Prostate gland (tissue), 2 donors: Measurements from ENCODE around the gene CANT1. TPM values are rescaled to one million over a fixed set of nuclear protein-coding genes. Genes with fewer than 3 reads are reported as not detected.

Experiments used
- DNase-seq: peaks from one replicate; pipeline ENCODE4 v3.0.0-alpha.2; 2019; ENCODE audit warnings: low spot score
- H3K27ac ChIP-seq, 2 donors: fragments of 200-600 bp; sonication (generic); 2 replicates each; pipeline ENCODE4 v1.5.1; 2017 to 2019
- H3K27me3 ChIP-seq: fragments of 200-600 bp; sonication (generic); replicated peaks from 2 replicates; pipeline ENCODE4 v1.5.1; 2019; ENCODE audit not compliant: insufficient read depth
- H3K36me3 ChIP-seq, 2 donors: fragments of 200-600 bp; sonication (generic); 1 replicate in 1 of 2; 2 replicates in 1 of 2; pipeline versions ENCODE4 v1.5.1 to v1.8.1; 2017 to 2019
- H3K4me1 ChIP-seq: fragments of 200-600 bp; sonication (generic); replicated peaks from 2 replicates; pipeline ENCODE4 v1.5.1; 2019
- H3K4me3 ChIP-seq, 2 donors: fragments of 200-600 bp; sonication (generic); 2 replicates each; pipeline ENCODE4 v1.5.1; 2017 to 2019
- H3K9me3 ChIP-seq: fragments of 200-600 bp; sonication (generic); 2 replicates; pipeline ENCODE4 v1.5.1; 2017
- POLR2A ChIP-seq: fragments of 450-650 bp; IDR thresholded peaks from one replicate; pipeline ENCODE4 v1.6.1; 2016; ENCODE audit warnings: antibody characterized with exemption, mild to moderate bottlenecking
- POLR2AphosphoS5 ChIP-seq: sonication (generic); formaldehyde crosslinking; IDR thresholded peaks from one replicate; pipeline ENCODE4 v1.6.1; 2017; ENCODE audit warnings: antibody characterized with exemption
- WGBS: methylation state at CpG from one replicate; pipeline ENCODE4 v1.1.5; 2018; 5-methylcytosine and 5-hydroxymethylcytosine counted together
- intact Hi-C: fragments of 100-400 bp; cut with DNase I; formaldehyde crosslinking; loops from one replicate; pipeline ENCODE4 v1.14.2; 2022
- total RNA-seq, 2 donors: library from RNA; depleted of rRNA; stranded (reverse); fragments of >200 nt; gene quantifications; one replicate each; pipeline ENCODE4 v1.1.0, GENCODE V29; 2016
- TF ChIP-seq, protein P1 (sequence below), 4 experiments: fragments of 200-600 bp in 2 of 4; fragments of 450-650 bp in 2 of 4; sonication (generic) in 2 of 4; IDR thresholded peaks; 1 replicate in 3 of 4; 2 replicates in 1 of 4; pipeline ENCODE4 v1.5.1; 2016 to 2019; ENCODE audit warnings: antibody characterized with exemption in 4 of 4, mild to moderate bottlenecking in 2 of 4, moderate library complexity in 2 of 4

CANT1 gene
- total RNA-seq, 2 donors from 2014 or later, result 89.7 to 201 TPM

GRCh38 chr17:78999056-78999768, 10.4 kb downstream of the CANT1 start:
- H3K27ac ChIP-seq, result peak overlapping the region; percentile 52 to 74
- no peak for DNase-seq
- peaks cover 33% of the 10 kb centered on the region for H3K4me1 ChIP-seq
- 79% methylated on average over 17 of the region's 17 CpGs for WGBS
- peaks cover 0 to 6% of the 10 kb centered on the region in 2 donors for H3K36me3 ChIP-seq
- no peaks in the 10 kb centered on the region for H3K9me3 ChIP-seq
- intact Hi-C loops, result no loop called here
- TF ChIP-seq, protein P1, sequence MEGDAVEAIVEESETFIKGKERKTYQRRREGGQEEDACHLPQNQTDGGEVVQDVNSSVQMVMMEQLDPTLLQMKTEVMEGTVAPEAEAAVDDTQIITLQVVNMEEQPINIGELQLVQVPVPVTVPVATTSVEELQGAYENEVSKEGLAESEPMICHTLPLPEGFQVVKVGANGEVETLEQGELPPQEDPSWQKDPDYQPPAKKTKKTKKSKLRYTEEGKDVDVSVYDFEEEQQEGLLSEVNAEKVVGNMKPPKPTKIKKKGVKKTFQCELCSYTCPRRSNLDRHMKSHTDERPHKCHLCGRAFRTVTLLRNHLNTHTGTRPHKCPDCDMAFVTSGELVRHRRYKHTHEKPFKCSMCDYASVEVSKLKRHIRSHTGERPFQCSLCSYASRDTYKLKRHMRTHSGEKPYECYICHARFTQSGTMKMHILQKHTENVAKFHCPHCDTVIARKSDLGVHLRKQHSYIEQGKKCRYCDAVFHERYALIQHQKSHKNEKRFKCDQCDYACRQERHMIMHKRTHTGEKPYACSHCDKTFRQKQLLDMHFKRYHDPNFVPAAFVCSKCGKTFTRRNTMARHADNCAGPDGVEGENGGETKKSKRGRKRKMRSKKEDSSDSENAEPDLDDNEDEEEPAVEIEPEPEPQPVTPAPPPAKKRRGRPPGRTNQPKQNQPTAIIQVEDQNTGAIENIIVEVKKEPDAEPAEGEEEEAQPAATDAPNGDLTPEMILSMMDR (IDR thresholded peaks at IDR 0.05), result no peak
- TF ChIP-seq POLR2AphosphoS5 (no peak), POLR2A (no peak)
- no peaks in the 10 kb centered on the region for H3K27me3 ChIP-seq
- no peak overlapping the region for H3K4me3 ChIP-seq

DNA sequence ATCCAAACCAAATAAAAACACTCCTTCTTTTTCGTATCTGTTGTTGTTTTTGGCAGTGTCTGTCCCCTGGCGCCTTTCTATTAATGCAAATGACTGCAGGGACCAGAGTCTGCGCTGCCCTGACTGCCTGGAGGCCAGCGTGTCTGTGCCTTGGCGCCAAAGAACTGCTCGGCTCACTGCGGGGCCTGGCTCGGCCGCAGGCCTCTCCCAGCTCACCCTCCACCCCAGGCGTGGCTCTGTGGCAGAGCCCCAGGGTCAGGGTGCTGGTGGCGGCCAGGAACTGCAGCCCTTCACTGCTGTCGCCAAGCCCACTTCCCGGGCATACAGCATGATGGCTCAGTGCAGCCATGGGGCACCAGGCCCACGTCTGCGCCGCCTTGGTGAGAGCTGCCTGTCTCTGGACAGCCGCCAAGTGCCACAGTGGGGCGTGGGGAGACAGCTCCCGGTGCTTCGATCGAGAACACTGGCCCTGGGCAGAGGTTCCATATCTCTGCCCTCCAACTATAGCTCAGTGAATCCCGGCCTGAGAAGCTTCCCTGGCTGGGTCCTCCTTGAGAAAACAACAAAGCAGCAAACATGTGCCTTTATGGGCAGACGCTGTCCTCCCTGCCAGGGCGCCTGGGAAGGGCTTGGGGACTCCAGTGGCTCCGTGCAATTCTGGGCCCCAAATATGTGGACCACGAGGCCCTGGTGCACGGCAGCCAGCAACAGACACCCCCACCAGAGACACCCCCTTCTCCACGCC, 11.1 kb downstream of the CANT1 start:
- Histone ChIP-seq H3K9me3 (no peaks in the 10 kb centered on the region), H3K4me1 (peaks cover 33% of the 10 kb centered on the region), H3K36me3 (peaks cover 0 to 6% of the 10 kb centered on the region in 2 donors), H3K27ac (peak overlapping the region; percentile 52 to 74), H3K4me3 (no peak overlapping the region), H3K27me3 (no peaks in the 10 kb centered on the region)
- intact Hi-C loops, result no loop called here
- WGBS, result 38% methylated on average over 28 of the region's 28 CpGs
- TF ChIP-seq POLR2A, result no peak
- TF ChIP-seq, protein P1 (IDR thresholded peaks at IDR 0.05), result peak in 1 of 4 experiments; percentile 30
- peak; percentile 34 for TF ChIP-seq POLR2AphosphoS5
- peak; percentile 63 for DNase-seq

- intact Hi-C loops, result no loop called here
- H3K27ac ChIP-seq, result peak overlapping the region in 1 of 2 donors; percentile 74
Observed at GRCh38 chr17:78997881-78998280, 11.7 kb downstream of the CANT1 start.

DNA sequence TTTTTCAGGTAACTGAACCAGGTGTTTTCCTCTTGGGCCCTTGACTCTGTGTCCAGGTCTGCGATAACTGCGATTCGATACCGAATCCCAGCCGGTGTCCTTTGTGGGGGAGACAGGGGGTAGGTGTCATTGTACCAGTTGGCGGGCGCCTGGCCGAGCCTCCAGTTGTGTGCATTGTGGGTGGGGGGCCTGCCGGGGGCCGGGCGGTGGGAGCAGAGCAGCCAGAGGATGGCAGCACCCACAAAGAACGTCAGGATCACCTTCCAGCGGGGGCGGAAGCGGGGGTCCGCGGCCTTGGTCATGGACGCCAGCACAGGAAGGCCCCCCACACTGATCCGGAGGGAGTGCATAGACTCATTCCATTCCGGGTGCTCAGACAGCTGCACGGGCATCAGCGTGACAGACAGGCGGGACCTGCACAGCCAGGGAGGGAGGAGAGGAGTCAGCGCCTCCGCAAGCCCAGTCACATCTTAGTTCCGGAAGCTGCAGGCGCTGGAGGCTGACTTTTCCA, 12.3 kb downstream of the CANT1 start:
- H3K4me1 ChIP-seq, result peaks cover 33% of the 10 kb centered on the region
- TF ChIP-seq POLR2AphosphoS5, result no peak
- TF ChIP-seq, protein P1 (IDR thresholded peaks at IDR 0.05), result no peak
- TF ChIP-seq POLR2A, result no peak
- H3K4me3 ChIP-seq, result no peak overlapping the region
- WGBS, result 72% methylated on average over 24 of the region's 27 CpGs
- no peaks in the 10 kb centered on the region for H3K9me3 ChIP-seq
- DNase-seq, result no peak
- peak overlapping the region; percentile 65 to 74 for H3K27ac ChIP-seq
- H3K36me3 ChIP-seq, result peaks cover 0 to 6% of the 10 kb centered on the region in 2 donors
- intact Hi-C loops, result no loop called here
- no peaks in the 10 kb centered on the region for H3K27me3 ChIP-seq

More at GRCh38 chr17:78997881-78998280, 11.7 kb downstream of the CANT1 start:
- Histone ChIP-seq H3K36me3 (peaks cover 0 to 6% of the 10 kb centered on the region in 2 donors), H3K9me3 (no peaks in the 10 kb centered on the region), H3K27me3 (no peaks in the 10 kb centered on the region), H3K4me1 (peaks cover 33% of the 10 kb centered on the region), H3K4me3 (no peak overlapping the region)
- TF ChIP-seq POLR2A (no peak), POLR2AphosphoS5 (no peak)
- TF ChIP-seq, protein P1 (IDR thresholded peaks at IDR 0.05), result no peak
- no peak for DNase-seq
- WGBS, result 66% methylated on average over 6 of the region's 6 CpGs
